ENCODE results near the gene RFFL. TPM values are rescaled to one million over a fixed set of nuclear protein-coding genes. Genes with fewer than 3 reads are reported as not detected.

Gene RFFL
- polyA plus RNA-seq, 12 donors = 7.5 to 22.6 (median 9.8) TPM; not detected in 1

DNA sequence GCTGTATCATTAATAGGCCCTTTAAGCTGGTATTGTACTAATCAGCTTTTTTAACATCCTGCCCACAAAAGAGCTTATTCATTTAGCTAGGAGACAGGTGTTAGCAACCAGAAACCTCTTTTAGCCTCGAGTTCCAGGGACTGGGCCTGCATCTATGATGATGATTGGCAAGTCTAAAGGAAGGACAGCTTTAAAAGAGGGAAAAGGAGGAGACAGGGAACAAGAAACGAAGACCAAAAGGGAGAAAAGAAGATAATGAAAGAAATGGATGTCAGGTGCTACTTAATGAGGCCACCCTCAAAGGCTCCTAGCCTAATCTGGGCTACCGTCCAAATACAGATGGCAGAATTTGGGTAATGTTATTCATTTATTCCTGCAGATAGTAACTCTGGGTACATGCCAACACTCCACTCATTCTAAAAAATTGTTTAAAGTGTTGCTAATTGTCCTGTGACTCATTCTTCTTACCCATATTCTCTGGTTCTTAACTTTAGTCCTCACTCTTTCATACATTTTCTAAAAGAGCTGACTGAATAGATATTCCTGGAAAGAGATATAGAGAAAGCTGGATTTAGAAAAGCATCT is 18.7 kb upstream of the RFFL start:
- DNase-seq = no peak

DNA sequence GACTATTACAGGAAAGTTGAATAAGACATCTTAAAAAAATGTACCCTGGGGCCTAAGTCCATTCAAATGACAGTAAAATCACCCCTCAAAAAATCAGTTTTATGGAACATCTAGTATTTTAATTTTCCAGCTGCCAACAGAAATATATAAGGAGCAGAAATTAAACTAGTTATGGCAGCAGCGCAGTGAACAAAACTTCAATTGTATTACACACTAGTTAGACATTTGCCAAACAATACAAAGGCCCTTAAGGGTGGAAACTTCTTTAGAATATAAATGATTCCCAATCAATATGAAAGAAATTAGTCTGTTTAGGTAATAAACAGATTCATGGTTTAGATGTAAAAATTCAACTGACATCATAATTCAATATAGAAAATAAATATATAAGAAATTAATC is 18.1 kb upstream of the RFFL start:
- DNase-seq = no peak

DNA sequence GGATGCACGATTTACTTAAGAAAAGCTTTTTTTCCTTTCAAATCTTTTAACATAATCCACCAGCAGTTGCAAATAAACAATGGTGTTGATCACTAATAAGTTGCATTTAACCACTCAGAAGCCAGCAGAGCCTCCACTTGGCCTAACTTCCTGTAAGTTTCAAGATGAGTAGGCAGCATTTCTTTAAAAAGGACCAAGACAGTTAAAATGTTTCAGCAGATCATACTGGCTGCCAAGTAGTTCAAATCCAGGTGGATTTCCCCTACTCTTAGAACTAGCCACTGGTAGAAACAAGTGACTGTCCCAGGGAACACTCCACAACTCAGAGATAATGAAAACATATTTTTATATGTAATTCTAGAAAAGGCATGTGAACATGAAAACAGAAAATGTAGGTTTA is 17.0 kb upstream of the RFFL start:
- no peak for DNase-seq

DNA sequence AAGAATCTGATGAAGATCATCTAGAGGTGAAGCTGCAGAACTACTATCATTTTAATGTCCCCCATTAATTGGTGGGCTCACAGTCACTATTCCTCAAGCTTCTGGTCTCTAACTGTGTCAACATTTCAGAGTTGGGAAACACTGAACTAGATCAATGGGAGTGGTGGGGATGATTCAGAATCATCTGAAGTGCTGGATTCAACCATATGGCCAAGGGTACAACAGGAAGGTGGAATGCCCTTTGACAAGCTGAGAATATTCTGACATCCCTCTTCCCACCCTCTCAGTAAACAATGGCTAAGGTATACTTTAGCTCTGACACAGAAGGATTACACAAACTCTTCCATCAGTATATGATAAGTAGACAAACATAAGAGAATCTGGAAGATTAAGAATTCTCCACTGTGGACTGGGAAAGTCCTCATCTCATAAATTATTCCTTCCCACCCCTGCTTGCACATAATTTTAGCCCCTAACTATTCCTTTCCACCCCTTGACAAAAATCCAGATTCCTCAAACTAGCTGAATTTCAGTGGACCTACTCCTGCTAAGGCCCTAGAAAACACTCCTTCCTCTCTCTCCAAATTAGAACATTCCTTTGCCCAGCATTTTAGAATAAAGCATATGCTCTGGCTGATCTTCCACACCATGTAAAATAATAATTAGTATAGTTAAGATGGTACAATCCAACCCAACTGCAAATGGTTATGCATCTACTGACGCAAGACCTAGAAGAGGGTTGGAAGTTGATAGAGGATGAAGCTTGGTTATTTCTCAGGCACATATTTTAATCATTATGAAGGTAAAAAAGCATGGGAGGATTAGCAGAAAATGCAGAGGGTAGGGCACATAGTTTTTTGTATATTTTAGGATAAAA is 16.3 kb upstream of the RFFL start:
- DNase-seq = no peak

DNA sequence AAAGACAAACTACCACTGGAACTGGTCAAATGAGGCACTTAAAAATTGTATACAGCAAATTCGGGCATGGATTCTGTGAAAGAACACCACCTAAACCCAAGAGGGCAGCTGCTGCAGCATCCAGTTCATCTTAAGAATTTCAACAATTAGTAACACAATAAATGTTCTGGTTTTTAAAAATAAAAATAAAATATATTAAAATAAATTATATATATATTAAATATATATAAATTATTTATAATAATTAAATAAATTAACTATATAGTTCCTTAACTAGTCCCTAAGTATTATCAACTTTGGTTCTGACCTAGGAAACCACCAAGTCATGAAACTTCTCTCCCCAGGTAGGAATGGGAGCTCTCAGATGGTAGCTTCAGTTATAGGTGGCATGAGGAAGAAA is 13.4 kb upstream of the RFFL start:
- DNase-seq = no peak

DNA sequence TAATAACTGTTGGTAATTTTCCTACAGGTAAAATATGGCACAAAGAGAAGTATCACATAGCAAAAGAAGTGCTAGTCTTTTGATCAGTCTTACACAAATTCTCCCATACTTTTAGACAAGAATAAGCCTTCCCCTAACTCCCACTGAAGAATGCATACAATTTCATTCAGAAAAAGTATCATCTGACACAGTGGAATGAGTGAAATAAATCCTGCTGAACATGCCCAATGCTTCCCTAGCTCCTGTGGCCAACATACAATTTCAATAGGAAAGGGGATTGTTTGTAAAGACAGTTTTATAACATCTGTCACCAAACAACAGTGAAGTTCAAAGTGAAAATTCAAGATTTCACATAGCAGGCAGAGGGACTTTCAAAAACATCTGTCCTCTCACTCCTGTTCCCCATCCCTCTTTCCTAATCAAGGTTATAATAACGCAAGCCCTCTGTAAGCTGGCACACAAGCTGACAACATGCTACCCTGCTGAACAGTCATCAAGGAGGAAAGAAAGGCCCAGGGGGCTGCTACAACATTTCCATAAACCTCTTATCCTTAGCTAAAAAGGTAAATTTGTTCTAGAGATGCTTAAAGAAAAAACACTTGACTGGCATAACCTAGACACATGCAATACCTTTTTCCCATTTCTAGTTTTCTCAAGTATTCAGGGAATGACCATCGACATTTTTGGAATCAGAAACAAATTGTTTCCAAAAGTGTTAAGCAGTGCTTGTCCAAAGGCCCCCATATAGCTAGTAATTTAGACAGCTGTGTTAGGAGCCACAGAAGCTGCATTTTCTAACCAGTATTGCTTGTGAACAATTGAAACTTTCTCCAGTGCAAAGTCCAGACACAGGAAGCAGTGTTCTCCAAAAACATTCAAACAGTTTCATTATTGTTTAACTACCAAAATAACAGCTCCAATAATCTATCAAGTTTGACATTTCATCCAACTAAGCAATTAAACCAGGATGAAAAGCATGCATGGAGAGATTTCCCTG is 11.5 kb upstream of the RFFL start:
- no peak for DNase-seq

DNA sequence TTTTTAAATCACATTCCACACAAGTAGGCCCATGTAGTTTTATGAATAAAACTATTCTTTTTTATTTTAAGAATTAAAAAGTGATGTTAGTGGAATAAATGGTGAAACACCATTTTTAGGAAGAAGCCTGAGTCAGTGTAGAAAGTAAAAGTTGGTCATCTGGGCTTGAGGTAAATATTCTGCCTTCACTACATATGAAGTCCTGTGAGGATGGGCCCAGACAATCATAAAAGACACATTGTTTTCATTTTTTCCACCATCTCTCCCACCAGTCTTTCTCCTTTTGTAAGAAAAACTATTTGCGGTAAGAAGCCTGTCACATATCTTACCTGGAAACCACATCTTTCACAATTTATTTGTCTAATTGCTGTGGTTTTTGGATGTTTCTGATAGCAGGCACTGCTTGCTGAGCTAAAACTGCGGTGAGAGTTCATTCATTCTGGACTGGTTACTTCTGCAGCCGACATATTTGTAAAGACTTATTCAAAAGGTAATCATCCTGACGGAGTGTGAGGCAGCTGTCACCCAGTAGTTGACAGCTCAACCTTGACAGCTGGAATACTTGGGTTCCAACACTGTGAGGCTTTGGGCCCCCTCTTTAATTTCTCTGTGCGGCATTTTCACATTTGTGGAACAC is 10.6 kb upstream of the RFFL start:
- DNase-seq = no peak

DNA sequence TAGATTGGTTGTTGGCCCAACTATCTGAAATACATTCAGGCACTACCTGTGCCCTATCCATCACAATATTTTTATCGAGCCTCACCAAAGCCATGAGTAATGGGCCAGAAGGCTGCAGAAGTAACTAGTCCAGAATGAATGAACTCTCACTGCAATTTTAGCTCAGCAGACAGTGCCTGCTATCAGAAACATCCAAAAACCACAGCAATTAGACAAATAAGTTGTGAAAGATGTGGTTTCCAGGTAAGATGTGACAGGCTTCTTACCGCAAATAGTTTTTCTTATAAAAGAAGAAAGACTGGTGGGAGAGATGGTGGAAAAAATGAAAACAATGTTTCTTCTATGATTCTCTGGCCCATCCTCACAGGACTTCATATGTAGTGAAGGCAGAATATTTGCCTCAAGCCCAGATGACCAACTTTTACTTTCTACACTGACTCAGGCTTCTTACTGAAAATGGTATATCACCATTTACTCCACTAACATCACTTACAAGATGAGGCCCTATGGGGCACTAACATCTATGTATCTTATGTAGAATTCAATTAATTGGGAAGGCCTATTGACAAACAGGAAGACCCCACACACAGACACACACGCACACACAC is 9.8 kb upstream of the RFFL start:
- DNase-seq = no peak

DNA sequence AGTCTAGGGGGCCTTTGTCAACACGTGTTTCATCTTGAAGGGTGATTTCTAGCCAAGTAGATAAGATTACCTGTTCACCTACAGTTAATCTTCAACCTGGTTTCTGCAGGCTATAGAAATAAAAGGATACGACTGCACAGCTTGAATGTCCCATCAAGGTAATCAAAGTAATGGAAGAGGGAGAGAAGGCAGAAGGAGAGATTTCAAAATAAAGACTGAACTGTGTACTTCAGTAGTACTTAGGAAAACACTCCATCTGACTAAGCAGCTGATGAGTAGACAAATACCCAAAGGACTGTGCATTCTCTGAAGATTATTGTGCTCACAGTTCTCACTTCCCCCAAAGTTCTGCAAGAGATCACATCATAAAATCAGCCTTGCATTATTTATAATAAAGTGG is 5.8 kb upstream of the RFFL start:
- no peak for DNase-seq

DNA sequence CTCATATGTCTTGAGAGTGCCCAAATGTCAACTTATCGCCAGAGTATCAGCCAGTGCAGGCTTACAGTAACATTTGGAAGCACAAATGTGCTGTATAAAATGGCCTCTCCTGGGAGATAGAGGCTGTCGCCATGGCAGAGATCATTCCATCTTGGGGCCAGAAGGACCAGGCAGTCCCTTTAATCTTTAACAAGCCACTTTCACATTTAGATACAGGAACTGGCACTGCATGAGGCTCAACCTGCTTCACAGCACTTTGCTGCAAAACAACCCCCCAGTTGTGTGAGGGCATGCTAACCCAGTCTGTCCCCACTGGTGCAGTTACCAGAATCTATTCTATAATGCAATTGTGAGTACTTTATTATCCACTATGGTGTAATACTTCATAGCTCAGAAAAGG is 4.7 kb upstream of the RFFL start:
- no peak for DNase-seq

DNA sequence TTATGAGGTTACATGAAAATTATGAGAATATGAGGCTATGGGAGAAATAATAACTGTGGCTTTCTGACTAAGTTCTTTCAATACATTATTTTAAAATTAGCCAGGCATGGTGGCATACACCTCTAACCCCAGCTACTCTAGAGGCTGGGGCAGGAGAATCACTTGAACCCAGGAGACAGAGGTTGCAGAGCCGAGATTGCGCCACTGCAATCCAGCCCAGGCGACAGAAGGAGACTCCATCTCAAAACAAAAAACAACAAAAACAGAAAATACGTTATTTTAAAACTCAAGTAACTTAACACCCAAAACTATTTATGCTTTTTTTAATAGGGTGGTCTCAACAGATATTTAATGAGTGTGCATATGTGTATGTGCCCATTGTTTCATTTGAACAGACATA is 2.4 kb upstream of the RFFL start:
- no peak for DNase-seq

DNA sequence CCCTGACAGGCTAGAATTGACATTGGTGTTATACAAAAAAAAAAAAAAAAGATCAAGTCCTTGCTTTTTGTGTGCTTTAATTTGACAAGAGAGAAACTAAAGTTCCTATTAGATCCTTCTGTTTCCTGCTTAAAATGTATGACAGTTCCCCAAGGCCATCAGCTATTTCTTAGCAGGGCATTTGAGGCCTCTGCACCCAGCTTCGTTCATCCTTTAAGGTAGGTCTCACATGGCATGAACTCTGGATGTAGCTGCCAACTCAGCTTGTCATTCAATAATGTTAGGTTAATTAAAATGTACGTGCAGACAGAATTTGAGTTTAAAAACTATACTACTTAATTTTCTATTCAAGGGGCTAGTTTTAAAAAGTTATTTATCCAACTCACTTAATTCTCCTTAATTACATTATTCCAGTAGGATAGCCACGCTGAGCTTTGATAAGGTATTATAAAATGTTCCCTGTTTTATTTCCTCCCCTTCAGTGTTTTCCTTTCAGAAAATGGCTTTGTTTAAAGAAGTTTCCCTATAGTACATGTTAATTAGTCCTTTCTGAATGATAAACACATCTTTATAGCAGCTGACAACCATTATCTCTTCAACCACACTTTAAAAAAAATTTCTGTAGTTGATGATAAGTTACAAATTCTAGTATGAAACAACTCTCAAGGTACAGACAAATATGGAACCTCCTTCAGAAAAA is 1.2 kb upstream of the RFFL start:
- no peak for DNase-seq

DNA sequence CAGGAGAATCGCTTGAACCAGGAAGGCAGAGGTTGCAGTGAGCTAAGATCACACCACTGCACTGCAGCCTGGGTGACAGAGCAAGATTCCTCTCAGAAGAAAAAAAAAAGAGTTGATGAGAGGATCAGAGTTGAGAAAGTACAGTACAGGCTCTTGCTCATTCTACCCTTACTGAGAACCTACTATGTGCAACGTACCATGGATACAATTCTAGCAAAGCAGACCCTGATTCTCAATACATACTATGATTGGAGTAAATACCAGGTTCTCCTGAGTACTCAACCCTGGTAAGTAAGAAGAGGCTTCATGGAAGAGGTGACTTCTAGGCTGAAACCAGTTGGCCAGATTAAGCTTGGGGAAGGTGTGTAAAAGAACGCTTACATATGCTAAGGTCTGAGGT is 1.2 kb downstream of the RFFL start:
- DNase-seq = no peak

DNA sequence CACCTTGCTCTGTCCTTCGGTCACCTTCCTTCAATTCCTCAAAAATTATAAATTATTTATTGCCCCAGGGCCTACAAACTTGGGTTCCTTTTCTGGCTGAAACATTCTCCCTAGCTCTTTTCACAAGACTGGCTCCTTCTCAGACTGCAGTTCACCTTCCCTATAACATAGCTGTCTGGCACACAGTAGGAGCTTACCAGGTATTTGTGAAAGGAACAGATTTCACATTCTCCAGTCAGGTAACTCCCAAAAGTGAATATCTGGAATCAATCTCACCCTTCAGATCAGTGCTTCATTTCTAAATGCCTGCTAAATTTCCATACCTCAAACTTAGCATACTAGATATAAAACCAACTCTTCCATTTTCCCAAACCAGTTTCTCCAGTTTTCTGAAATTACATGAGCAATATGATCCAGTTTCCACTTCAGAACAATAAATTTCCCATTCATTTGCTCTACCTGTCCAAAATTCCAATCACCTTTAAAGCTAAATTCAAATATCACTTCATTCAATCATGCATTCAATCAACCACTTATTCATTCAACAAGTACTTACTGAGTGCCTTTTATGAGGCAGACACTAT is 6.1 kb downstream of the RFFL start:
- DNase-seq = no peak

DNA sequence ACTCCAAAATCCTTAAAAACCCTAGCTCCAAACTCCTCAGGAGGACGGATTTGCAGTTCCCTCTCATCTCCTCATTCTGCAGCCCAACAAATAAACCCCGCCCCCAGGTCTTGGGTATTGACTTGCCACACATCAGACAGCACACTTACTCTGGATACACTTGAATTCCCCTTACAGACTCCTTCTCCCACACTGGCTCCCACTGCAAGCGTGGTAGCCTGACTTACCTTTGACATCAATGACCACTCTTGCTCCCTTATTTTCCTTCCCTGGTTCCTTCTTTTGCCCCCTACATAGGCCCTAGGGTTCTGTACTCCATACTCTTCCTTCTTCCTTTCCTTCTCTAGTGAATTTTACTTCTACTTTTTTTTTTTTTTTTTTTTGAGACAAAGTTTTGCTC is 7.5 kb downstream of the RFFL start:
- no peak for DNase-seq

DNA sequence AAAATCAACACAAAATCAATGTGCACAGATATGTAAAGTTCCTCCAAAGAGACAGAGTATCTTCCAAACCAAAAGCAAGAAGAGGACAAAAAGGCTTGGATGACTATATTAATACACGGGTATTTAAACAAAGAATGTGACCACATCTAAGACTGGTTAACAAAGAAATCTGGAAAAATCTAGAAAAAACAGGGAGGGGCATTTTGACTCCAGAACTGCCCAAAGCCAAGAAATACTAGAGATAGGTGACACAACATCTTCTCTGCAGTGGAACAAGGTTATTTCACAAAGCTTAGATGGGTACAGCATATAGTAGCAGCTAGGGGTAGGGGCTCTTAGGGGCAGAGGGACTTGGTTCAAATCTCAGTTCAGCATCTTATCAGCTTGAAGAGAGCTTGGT is 10.3 kb downstream of the RFFL start:
- DNase-seq = no peak

DNA sequence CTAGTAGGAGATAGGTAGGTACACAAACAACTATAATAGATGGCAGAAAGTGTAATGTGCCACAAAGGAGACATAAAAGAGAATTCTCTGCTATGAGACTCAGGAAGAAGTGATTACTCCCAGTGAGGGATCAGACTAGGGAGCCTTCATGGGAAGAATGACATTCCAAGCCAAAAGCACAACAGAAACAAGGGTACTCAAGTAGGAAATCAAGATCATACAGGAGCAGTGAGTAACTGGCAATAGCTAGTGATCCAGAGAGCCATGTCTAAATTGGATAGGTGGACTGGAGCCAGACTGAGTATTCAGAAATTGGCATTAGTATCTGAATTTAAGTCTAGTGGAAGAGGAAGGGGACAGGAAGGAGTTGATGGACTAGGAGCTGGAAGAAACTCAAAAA is 10.7 kb downstream of the RFFL start:
- DNase-seq = no peak

DNA sequence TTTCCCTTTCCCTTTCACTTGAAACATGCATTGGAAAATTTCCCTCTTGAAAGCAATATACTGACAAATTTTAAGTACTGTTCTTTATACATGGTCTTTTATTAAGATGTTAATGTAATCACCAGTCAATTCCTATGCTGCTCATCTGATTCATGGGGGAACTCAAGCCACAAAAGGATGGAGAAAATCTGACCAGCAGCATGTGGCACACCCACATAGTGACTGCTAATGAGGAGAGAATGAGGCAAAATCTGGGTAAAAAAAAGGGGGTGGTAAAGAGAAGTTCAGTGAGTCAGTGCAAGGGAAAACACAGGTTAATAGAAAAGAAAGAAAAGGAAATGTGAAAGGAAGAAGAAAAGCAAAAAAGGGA is 11.3 kb downstream of the RFFL start:
- no peak for DNase-seq

DNA sequence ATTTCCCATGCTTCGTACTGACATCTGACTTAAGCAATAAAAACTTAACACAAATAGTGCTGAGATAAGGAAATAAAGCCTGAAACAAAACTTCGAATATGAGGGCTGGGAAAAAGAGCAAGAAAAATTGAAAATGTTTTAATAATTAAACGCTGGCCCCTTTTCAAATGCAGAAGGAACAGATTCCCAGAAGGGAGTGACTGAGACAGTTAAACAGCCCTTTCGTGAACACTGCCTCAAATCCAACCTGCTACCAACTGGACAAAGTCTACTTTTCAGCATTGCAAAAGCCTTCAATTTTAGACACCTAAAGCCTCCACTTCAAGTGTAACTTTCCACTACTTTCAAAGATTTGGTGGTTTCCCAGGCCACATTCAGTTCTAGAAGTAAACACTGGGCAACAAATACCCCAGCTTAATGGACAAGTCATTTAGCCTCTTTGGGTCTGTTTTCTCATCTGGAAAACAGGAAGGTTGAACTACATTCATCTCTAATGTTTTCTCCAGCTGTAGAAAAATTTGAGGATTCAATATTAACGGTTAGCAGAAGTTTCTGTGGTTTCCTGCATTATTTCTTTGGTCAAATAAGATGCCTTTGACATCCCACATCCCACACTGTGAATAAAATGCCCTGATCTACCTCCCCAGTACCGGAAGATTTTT is 11.8 kb downstream of the RFFL start:
- peak; percentile 30 for DNase-seq

DNA sequence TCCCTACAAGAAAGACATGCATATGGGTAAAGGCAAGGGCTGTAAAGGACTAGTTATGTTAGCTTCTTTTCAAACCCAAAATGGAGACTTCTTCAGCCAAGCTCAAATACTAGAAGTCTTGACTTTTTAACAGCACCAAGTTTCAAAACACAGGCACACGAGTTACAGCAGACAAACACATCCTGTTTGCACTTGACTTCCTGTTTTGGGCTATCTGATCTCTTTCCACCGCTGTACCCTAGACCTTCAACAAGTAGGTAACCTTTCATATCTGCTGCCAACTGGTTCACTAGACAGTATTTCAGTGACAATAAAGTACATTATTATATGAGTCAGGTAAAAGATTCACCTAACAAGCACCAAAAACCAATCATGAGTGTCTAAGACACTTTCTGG is 12.3 kb downstream of the RFFL start:
- DNase-seq = peak; percentile 10
